Activated CD4-positive, alpha-beta T cell treated with anti-CD3 and anti-CD28 coated beads, Interleukin-2, amount 10 ng/mL, durations not matched to agents 7 days and 5 days (primary cell): Measurements from ENCODE around the gene SOWAHC. TPM values are rescaled to one million over a fixed set of nuclear protein-coding genes. Genes with fewer than 3 reads are reported as not detected.
"Not testable (repeated sequence)": the region's sequence is repeated elsewhere in the genome, so short reads cannot be mapped to it uniquely, and the experiment has no call there.

Experiments used
- CTCF ChIA-PET: fragments of 350-600 bp; sonication (Branson Sonifier 250); formaldehyde crosslinking; loops from one replicate; lab custom pipeline; 2021; ENCODE audit warnings: antibody characterized with exemption; lab: Charles Lee
- POLR2A ChIA-PET: fragments of 350-600 bp; sonication (Branson Sonifier 250); formaldehyde crosslinking; loops from one replicate; lab custom pipeline; 2021; ENCODE audit warnings: antibody characterized with exemption; lab: Charles Lee
- DNase-seq: peaks from one replicate; pipeline ENCODE4 v3.0.0-alpha.2; 2020
- H3K27ac Mint-ChIP-seq: one replicate; pipeline ENCODE4 v1.8.0; 2021; ENCODE audit warnings: mild to moderate bottlenecking, moderate library complexity, mixed read lengths
- H3K27me3 Mint-ChIP-seq: one replicate; pipeline ENCODE4 v1.8.0; 2021; ENCODE audit warnings: mixed read lengths
- H3K36me3 Mint-ChIP-seq: one replicate; pipeline ENCODE4 v1.8.0; 2021; ENCODE audit warnings: low read depth, mixed read lengths
- H3K4me1 Mint-ChIP-seq: one replicate; pipeline ENCODE4 v1.8.0; 2021; ENCODE audit warnings: mixed read lengths
- H3K4me3 Mint-ChIP-seq: one replicate; pipeline ENCODE4 v1.8.0; 2021; ENCODE audit warnings: mild to moderate bottlenecking, moderate library complexity, mixed read lengths
- H3K9me3 Mint-ChIP-seq: one replicate; pipeline ENCODE4 v1.8.0; 2021; ENCODE audit warnings: mixed read lengths
- total RNA-seq, 2 experiments: library from RNA; stranded (reverse); gene quantifications; one replicate each; pipeline ENCODE4 v1.2.3, GENCODE V29; 2021

SOWAHC gene
- total RNA-seq, 2 experiments from 2014 or later = 0.25 to 0.27 TPM

DNA sequence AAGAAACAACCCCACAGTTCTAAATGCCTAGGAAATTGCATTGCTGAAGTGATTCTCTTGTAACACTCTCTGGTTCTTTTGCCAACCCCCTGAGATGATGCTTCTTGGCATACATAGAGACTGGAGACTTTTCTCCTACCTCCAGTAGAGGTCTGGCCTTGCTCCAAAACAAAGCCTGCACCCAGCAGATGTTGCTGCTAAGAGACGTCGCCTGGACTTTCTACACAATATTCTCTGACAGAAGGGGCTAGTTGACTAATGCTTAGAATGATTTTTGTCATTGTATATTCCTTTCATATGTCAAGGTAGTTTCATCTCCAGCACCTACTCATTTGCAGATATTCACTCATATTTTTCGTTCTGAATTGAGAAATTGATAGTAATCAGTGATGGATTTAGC, 24.6 kb downstream of the SOWAHC start:
- ChIA-PET POLR2A (no interaction called here), CTCF (no interaction called here)
- Mint-ChIP-seq H3K36me3 (no peaks in the 10 kb centered on the region), H3K27ac (no peak overlapping the region), H3K4me3 (no peak overlapping the region), H3K9me3 (no peaks in the 10 kb centered on the region), H3K27me3 (peaks cover 2% of the 10 kb centered on the region), H3K4me1 (peaks cover 7% of the 10 kb centered on the region)
- no peak for DNase-seq

DNA sequence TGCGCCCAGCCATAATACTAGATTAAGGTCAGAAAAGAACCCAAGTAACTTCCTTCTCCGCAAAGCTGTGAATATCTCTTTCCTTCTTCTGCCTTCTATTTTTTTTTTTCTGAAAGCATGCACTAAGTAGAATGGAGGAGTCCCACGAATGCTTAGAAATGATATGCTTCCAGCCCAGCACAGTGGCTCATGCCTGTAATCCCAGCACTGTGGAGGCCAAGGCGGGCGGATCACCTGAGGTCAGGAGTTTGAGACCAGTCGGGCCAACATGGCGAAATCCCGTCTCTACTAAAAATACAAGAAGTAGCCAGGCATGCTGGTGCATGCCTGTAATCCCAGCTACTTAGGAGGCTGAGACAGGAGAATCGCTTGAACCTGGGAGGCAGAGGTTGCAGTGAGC, 25.8 kb downstream of the SOWAHC start:
- H3K36me3 Mint-ChIP-seq, H3K27me3 Mint-ChIP-seq, POLR2A ChIA-PET, CTCF ChIA-PET, H3K27ac Mint-ChIP-seq, H3K4me1 Mint-ChIP-seq, H3K9me3 Mint-ChIP-seq, H3K4me3 Mint-ChIP-seq, DNase-seq: not testable (repeated sequence)

DNA sequence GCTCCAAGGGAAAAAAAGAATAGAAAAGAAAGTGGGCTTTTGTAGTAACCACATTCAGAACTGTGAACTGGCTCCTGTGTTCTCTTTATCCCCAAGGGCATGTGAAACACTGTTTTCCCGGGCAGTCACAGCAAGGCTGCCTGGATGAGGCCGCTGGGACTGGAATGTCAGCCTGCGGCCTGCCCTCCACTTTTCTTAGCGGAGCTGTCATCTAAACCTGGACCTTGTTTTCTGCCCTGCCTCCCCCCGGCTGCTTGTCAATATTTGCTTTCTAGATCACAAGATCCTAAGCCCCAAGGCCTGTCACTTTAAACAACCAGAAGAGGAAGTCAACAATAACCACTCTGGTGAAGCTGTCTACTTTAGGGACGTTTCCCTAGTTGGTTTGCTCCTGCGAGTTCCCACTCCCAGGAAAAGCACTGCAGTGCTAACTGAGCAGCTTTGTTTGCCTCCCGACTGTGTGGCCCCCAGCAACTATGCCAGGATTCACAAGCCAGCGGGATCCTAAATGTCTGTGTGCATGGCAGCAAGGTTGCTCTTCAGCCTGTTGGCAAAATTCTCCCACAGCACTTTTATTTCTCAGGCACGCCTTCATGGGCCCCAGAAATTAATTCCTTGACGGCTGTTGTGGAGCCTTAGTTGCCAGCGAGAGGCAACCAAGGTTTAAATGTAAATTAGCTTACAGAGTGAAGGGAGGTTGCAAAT, 30.6 kb downstream of the SOWAHC start:
- H3K36me3 Mint-ChIP-seq = no peaks in the 10 kb centered on the region
- H3K27me3 Mint-ChIP-seq = no peaks in the 10 kb centered on the region
- POLR2A ChIA-PET = no interaction called here
- no peak for DNase-seq
- H3K4me3 Mint-ChIP-seq = no peak overlapping the region
- H3K4me1 Mint-ChIP-seq = no peaks in the 10 kb centered on the region
- H3K27ac Mint-ChIP-seq = no peak overlapping the region
- H3K9me3 Mint-ChIP-seq = no peaks in the 10 kb centered on the region
- CTCF ChIA-PET = interaction anchor here (0.7 kb wide), 1 partner anchor 156 kb away, joined by 4 read pairs; no protein-coding TSS in a partner anchor

DNA sequence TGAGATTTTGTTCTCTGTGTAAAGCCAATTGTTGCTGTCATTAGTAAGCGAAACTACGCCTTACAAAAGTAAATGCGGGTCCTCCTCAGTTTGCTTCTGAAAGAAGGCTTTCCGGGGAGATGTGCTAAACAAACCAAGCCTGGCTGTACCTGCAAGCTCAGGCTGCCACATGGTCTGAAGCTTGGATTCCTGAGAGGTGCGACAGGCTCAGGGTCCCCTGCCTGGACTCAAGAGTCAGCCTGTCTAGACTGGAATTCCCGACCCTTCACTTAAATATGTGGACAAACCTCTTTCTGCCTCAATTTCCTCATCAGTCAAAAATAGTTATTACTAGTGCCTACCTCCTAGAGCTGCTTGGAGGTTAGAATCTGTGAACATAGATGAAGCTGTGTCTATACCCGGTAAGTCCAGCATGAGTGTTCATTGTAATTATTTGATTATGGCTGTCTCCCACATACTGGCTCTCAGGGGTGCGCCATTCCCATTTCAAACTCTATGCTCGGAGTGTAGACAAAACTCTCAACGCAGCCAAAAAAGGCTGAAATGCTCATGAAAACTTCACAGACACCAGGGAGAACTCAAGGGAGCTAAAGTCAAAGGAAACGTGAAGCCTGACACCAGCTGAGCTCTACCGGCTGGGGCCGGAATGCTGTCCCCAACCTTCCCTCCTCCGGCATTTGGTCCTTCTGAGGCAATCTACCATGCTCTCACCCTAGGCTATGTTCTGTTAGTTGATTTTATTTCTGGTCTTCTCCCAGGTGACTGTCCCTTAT, 31.4 kb downstream of the SOWAHC start:
- DNase-seq = no peak
- Mint-ChIP-seq H3K27me3 (no peaks in the 10 kb centered on the region), H3K4me1 (no peaks in the 10 kb centered on the region), H3K36me3 (no peaks in the 10 kb centered on the region), H3K4me3 (no peak overlapping the region), H3K9me3 (no peaks in the 10 kb centered on the region), H3K27ac (no peak overlapping the region)
- POLR2A ChIA-PET = no interaction called here
- CTCF ChIA-PET = no interaction called here

DNA sequence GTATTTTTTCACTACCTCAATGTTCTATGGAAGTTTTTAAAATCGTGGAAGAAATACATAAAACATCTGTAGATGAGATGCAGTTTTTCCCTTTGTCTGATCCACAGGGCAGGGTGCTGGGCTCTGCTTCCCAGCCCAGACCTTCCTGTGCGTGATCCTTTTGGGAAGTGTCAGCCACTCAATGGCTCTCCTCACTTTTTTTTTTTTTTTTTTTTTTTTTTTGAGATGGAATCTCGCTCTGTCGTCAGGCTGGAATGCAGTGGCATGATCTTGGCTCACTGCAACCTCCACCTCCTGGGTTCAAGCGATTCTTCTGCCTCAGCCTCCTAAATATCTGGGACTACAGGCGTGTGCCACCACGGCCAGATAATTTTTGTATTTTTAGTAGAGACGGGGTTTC, 32.8 kb downstream of the SOWAHC start:
- Mint-ChIP-seq H3K27ac (no peak overlapping the region), H3K4me3 (no peak overlapping the region), H3K27me3 (no peaks in the 10 kb centered on the region), H3K36me3 (no peaks in the 10 kb centered on the region), H3K9me3 (no peaks in the 10 kb centered on the region), H3K4me1 (no peaks in the 10 kb centered on the region)
- no peak for DNase-seq
- POLR2A ChIA-PET = no interaction called here
- CTCF ChIA-PET = no interaction called here

DNA sequence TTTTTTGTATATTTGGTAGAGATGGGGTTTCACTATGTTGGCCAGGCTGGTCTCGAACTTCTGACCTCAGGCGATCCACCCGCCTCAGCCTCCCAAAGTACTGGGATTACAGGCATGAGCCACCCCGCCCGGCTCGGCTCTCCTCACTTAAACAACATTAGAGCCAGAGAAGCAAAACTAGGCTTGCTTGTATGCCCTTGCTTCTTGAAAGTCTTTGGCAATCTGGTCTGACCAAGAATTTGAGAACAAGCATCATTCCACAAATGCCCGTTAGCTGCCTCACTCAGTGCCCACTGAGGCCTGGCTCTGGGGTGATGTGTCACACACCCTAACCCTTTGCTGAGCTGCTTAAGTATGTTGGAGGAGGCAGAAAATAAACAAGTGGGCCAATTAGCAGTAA, 33.5 kb downstream of the SOWAHC start:
- no peak overlapping the region for H3K27ac Mint-ChIP-seq
- DNase-seq = no peak
- no peak overlapping the region for H3K4me3 Mint-ChIP-seq
- POLR2A ChIA-PET = no interaction called here
- H3K9me3 Mint-ChIP-seq = no peaks in the 10 kb centered on the region
- CTCF ChIA-PET = interaction anchor here (0.6 kb wide), 1 partner anchor 1321 kb away, joined by 3 read pairs; no protein-coding TSS in a partner anchor
- H3K4me1 Mint-ChIP-seq = no peaks in the 10 kb centered on the region
- no peaks in the 10 kb centered on the region for H3K27me3 Mint-ChIP-seq
- H3K36me3 Mint-ChIP-seq = no peaks in the 10 kb centered on the region

DNA sequence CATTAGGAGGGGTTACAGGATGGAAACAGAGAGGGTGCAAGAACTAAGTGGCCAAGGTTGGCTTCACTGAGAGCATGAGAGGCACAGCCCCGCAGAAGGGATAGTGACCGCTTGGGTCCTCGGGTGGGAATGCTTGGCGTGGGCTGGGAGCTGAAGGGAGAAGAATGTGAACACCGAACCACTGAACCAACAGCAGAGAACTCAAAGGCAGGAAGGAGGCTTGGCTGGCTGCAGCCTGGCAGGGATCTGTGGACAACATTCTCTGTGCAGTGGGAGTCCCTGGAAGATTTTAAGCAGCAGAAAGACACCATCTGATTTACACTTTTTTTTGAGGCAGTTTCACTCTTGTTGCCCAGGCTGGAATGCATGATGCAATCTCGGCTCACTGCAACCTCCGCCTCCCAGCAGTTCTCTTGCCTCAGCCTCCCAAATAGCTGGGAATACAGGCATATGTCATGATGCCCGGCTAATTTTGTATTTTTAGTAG, 33.9 kb downstream of the SOWAHC start:
- POLR2A ChIA-PET = no interaction called here
- Mint-ChIP-seq H3K4me1 (no peaks in the 10 kb centered on the region), H3K9me3 (no peaks in the 10 kb centered on the region), H3K36me3 (no peaks in the 10 kb centered on the region), H3K27ac (no peak overlapping the region), H3K4me3 (no peak overlapping the region), H3K27me3 (no peaks in the 10 kb centered on the region)
- no peak for DNase-seq
- CTCF ChIA-PET = no interaction called here

DNA sequence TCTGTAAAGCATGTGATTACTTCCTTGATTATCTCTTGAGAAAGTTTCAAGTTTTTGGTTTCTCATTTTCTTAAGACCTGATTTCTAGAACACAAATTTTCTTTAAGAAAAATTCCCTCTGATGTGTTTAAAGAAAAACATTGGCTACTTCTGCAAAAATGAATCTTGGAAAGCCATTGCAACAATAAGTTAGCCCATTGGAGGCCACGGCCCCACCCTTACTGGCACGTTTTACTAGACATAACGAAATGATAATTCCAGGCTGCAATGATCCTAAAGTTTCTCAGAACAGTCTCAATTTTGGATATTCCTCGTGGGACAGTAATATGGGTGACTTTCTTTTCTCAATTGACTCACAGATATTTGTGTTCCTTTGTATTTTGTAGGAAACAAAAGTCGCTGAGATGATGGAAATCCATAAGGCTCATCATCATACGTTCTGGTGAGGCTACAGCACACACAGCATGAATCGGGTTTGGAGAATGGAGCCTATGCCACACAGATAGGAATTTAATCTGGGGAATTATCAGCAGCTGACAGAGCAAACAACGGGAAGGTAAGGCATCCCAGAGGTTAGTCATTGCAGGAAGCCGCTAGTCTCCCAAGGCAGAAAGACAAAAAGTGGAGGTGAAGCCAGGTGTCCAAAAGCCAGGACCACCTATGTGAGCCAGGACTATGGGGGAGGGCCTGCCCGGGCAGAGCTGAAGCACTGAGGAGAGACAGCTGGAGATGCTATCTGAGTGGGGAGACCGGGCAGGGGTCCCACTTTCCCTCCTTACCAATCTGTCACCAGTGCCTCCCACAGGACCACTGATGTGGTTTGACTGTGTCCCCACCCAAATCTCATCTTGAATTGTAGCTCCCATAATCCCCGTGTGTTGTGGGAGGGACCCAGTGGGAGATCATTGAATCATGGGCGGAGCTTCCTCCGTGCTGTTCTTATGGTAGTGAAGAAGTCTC, 35.9 kb downstream of the SOWAHC start:
- Mint-ChIP-seq H3K27me3 (no peaks in the 10 kb centered on the region), H3K27ac (no peak overlapping the region), H3K9me3 (no peaks in the 10 kb centered on the region), H3K4me1 (no peaks in the 10 kb centered on the region), H3K36me3 (no peaks in the 10 kb centered on the region), H3K4me3 (no peak overlapping the region)
- POLR2A ChIA-PET = no interaction called here
- CTCF ChIA-PET = no interaction called here
- no peak for DNase-seq

DNA sequence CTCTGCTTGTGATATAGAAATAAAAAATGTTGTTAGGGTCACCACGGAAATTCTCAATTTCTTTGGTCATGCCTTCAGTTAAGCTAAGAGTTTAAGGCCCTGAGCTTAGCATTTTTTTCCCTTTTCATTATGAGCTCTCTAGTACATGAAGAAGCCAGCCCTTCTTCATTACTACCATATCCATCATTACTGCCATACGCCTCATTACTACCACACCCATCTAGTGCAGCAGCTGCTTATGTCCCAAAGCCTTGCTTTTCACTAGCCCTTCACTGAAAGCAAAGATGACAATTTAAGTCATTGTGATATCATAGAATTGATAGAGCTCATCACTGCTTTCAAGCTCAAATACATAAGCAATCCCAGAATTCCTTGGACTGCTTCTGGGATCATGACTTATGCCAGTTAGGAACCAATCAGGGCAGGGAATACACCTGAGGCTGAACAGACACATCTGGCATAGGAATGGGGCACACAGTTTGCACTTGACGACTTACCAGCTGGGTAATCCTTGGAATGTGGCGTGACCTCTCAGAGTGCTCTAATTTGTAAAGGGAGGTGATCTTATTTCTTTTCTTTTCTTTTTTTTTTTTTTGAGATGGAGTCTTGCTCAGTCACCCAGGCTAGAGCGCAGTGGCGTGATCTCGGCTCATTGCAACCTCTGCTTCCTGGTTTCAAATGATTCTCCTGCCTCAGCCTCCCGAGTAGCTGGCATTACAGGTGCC, 40.3 kb downstream of the SOWAHC start:
- no peak overlapping the region for H3K4me3 Mint-ChIP-seq
- no peaks in the 10 kb centered on the region for H3K9me3 Mint-ChIP-seq
- CTCF ChIA-PET = interaction anchor here (1.2 kb wide), 1 partner anchor 89 kb away, joined by 3 read pairs; no protein-coding TSS in a partner anchor
- no peaks in the 10 kb centered on the region for H3K4me1 Mint-ChIP-seq
- peaks cover 4% of the 10 kb centered on the region for H3K27me3 Mint-ChIP-seq
- no peak overlapping the region for H3K27ac Mint-ChIP-seq
- POLR2A ChIA-PET = no interaction called here
- no peaks in the 10 kb centered on the region for H3K36me3 Mint-ChIP-seq
- no peak for DNase-seq

DNA sequence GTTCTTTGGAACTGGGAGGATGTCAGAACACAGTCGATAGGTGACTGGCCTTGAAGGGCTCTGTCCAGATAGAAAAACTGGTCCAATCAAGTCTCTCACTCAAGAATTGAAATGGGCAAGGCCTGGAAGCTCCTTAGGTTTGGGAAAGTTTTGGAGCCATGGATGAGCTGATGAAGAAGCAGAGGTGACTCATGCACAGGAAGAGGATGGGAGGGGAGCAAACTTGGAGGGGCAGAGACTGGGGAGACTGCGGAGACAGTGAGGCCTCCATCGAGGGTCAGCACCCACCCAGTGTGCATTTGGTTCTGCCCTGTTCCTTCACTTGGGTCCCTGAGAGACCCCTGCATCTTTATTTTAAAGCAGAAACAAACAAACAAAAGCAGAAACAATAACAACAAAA, 41.1 kb downstream of the SOWAHC start:
- Mint-ChIP-seq H3K9me3 (no peaks in the 10 kb centered on the region), H3K4me1 (no peaks in the 10 kb centered on the region), H3K4me3 (no peak overlapping the region), H3K27me3 (peaks cover 4% of the 10 kb centered on the region), H3K36me3 (no peaks in the 10 kb centered on the region), H3K27ac (no peak overlapping the region)
- no peak for DNase-seq
- POLR2A ChIA-PET = no interaction called here
- CTCF ChIA-PET = interaction anchor here (1.2 kb wide), 1 partner anchor 90 kb away, joined by 3 read pairs; no protein-coding TSS in a partner anchor

DNA sequence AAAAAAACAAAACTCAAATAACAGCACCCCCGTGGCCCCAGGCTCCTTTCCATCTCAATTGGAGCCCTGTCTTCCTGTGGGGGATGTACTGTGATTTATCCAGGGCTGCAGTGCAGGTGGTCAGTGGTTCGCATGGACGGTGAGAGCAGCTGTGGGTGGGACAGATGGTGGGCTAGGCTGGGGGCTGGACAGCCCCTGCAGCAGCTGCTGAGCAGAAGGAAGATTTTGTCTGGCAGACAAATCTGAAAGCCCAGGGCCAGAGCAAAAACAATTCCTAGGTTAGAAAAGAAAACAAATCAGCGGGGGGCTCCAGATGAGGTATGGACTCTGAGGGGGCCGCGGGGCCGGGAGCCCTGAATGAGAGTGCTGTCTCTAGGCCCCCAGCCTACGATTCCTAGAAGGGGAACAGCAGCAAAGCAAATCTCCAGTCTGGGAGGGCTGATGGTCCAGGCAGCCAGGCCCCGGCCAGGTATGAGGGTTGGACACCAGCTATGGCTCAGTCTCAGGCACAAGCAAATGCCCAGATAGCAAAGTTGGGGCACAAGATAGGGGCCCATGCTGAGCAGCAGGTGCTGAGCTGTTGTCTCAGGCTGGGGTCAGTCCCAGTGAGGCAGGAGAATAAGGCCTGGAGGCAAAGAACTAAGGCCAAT, 45.4 kb downstream of the SOWAHC start:
- Mint-ChIP-seq H3K27ac (no peak overlapping the region), H3K36me3 (no peaks in the 10 kb centered on the region), H3K27me3 (peaks cover 16% of the 10 kb centered on the region), H3K4me1 (no peaks in the 10 kb centered on the region), H3K4me3 (no peak overlapping the region), H3K9me3 (no peaks in the 10 kb centered on the region)
- POLR2A ChIA-PET = no interaction called here
- DNase-seq = no peak
- CTCF ChIA-PET = no interaction called here
